Fibroblast of lung (primary cell): ENCODE data around the gene TTLL11. TPM values are rescaled to one million over a fixed set of nuclear protein-coding genes. Genes with fewer than 3 reads are reported as not detected.

Experiments
- DNase-seq, 2 donors: peaks; one replicate each; pipeline versions ENCODE4 v3.0.0 to v3.0.0-alpha.2; 2010; ENCODE audit warnings: low read depth in 2 of 2
- H2AFZ ChIP-seq: 2 replicates; pipeline ENCODE4 v1.5.1; 2012; ENCODE audit warnings: low read length, control low read depth, inconsistent platforms
- H3K27ac ChIP-seq: 2 replicates; pipeline ENCODE4 v1.5.1; 2011; ENCODE audit warnings: low read length, control low read depth; ENCODE audit not compliant: insufficient read depth
- H3K27me3 ChIP-seq: 2 replicates; pipeline ENCODE4 v1.5.1; 2011; ENCODE audit warnings: mild to moderate bottlenecking, low read length; ENCODE audit not compliant: control insufficient read depth, insufficient read depth
- H3K36me3 ChIP-seq: 2 replicates; pipeline ENCODE4 v1.5.1; 2011; ENCODE audit warnings: low read length; ENCODE audit not compliant: control insufficient read depth, insufficient read depth
- H3K4me1 ChIP-seq: 2 replicates; pipeline ENCODE4 v1.5.1; 2011; ENCODE audit warnings: low read length; ENCODE audit not compliant: control insufficient read depth, insufficient read depth; ENCODE audit errors: extremely low read depth
- H3K4me2 ChIP-seq: 2 replicates; pipeline ENCODE4 v1.5.1; 2011; ENCODE audit warnings: low read length, control low read depth; ENCODE audit not compliant: insufficient read depth; ENCODE audit errors: extremely low read depth
- H3K4me3 ChIP-seq, 4 experiments: fragments of 200-600 bp in 1 of 4; sonication (generic) in 1 of 4; replicated peaks in 1 of 4; 2 replicates each; pipeline ENCODE4 v1.5.1; 2011 to 2016; ENCODE audit warnings: low read length in 4 of 4, low read depth in 3 of 4, mild to moderate bottlenecking in 3 of 4, control low read depth in 2 of 4, inconsistent platforms in 1 of 4, mixed read lengths in 1 of 4; ENCODE audit not compliant: insufficient read depth in 1 of 4; ENCODE audit errors: control extremely low read depth in 1 of 4
- H3K79me2 ChIP-seq: 2 replicates; pipeline ENCODE4 v1.5.1; 2012; ENCODE audit warnings: mild to moderate bottlenecking, low read length, inconsistent platforms; ENCODE audit not compliant: control insufficient read depth, insufficient read depth
- H3K9ac ChIP-seq: 2 replicates; pipeline ENCODE4 v1.5.1; 2011; ENCODE audit warnings: mild to moderate bottlenecking, low read length, control low read depth; ENCODE audit not compliant: insufficient read depth
- H3K9me3 ChIP-seq: 2 replicates; pipeline ENCODE4 v1.5.1; 2012; ENCODE audit warnings: low read depth, low read length; ENCODE audit not compliant: control insufficient read depth, insufficient read depth
- H4K20me1 ChIP-seq: 2 replicates; pipeline ENCODE4 v1.5.1; 2011; ENCODE audit warnings: low read length; ENCODE audit not compliant: control insufficient read depth, insufficient read depth; ENCODE audit errors: extremely low read depth
- CTCF ChIP-seq, 2 donors: IDR thresholded peaks in 1 of 2; conservative IDR thresholded peaks in 1 of 2; 1 replicate in 1 of 2; 2 replicates in 1 of 2; pipeline ENCODE4 v1.5.1; 2011 to 2012; ENCODE audit warnings: low read length in 2 of 2, control low read depth in 1 of 2, inconsistent platforms in 1 of 2, low read depth in 1 of 2, mild to moderate bottlenecking in 1 of 2
- EZH2 ChIP-seq: IDR thresholded peaks from 2 replicates; pipeline ENCODE4 v1.5.1; 2012; ENCODE audit warnings: low read length, control low read depth, mild to moderate bottlenecking; ENCODE audit errors: missing control alignments
- polyA plus RNA-seq, 2 donors: library from polyadenylated mRNA; depleted of rRNA in 1 of 2; stranded (reverse) in 1 of 2; unstranded in 1 of 2; fragments of >200 nt; gene quantifications; 2 replicates each; pipeline ENCODE4 v1.2.1, GENCODE V29; 2011 to 2012; ENCODE audit warnings: missing spikeins in 1 of 2
- total RNA-seq: library from RNA; depleted of rRNA; stranded (reverse); fragments of >200 nt; gene quantifications from 2 replicates; pipeline ENCODE4 v1.2.1, GENCODE V29; 2014

The TTLL11 gene
- total and polyA plus RNA-seq, 2 donors (not counting 1 experiment from before 2014, with no cell fraction given), result 3.9 to 4.8 TPM

GRCh38 chr9:122140368-122141193 lies 47.5 kb upstream of the TTLL11 start:
- Histone ChIP-seq H4K20me1 (peaks cover 2% of the 10 kb centered on the region), H3K4me1 (no peaks in the 10 kb centered on the region), H3K9ac (no peak overlapping the region), H3K79me2 (no peaks in the 10 kb centered on the region), H3K4me3 (no peak overlapping the region), H3K36me3 (peaks cover 2% of the 10 kb centered on the region), H3K4me2 (no peak overlapping the region), H3K9me3 (no peaks in the 10 kb centered on the region), H3K27me3 (no peaks in the 10 kb centered on the region), H3K27ac (no peak overlapping the region), H2AFZ (no peak overlapping the region)
- TF ChIP-seq CTCF (conservative IDR thresholded peaks at IDR 0.05 in 1 of 2, IDR thresholded peaks at IDR 0.05 in 1 of 2; ENCODE audit: low read depth in 1 of 2, low read length in 2 of 2) (no peak), EZH2 (no peak)
- no peak for DNase-seq

- Histone ChIP-seq H4K20me1 (no peaks in the 10 kb centered on the region), H3K4me1 (peaks cover 2% of the 10 kb centered on the region), H3K27ac (no peak overlapping the region), H2AFZ (no peak overlapping the region), H3K9ac (no peak overlapping the region), H3K27me3 (no peaks in the 10 kb centered on the region), H3K4me2 (no peak overlapping the region), H3K79me2 (no peaks in the 10 kb centered on the region), H3K36me3 (no peaks in the 10 kb centered on the region), H3K4me3 (no peak overlapping the region), H3K9me3 (no peaks in the 10 kb centered on the region)
- TF ChIP-seq CTCF (conservative IDR thresholded peaks at IDR 0.05 in 1 of 2, IDR thresholded peaks at IDR 0.05 in 1 of 2; ENCODE audit: low read depth in 1 of 2, low read length in 2 of 2) (no peak), EZH2 (no peak)
- DNase-seq, result no peak
Measured at GRCh38 chr9:122138560-122139268, 45.6 kb upstream of the TTLL11 start.

GRCh38 chr9:122135529-122135859 lies 42.4 kb upstream of the TTLL11 start:
- Histone ChIP-seq H3K4me3 (no peak overlapping the region), H3K27ac (no peak overlapping the region), H3K27me3 (peaks cover 5% of the 10 kb centered on the region), H3K4me1 (peaks cover 2% of the 10 kb centered on the region), H2AFZ (no peak overlapping the region), H4K20me1 (no peaks in the 10 kb centered on the region), H3K9me3 (no peaks in the 10 kb centered on the region), H3K4me2 (no peak overlapping the region), H3K36me3 (no peaks in the 10 kb centered on the region), H3K79me2 (no peaks in the 10 kb centered on the region), H3K9ac (no peak overlapping the region)
- TF ChIP-seq CTCF (conservative IDR thresholded peaks at IDR 0.05 in 1 of 2, IDR thresholded peaks at IDR 0.05 in 1 of 2; ENCODE audit: low read depth in 1 of 2, low read length in 2 of 2), result no peak
- TF ChIP-seq EZH2, result no peak
- no peak for DNase-seq
